Stimulated activated CD8-positive, alpha-beta memory T cell treated with anti-CD3 and anti-CD28 coated beads, Interleukin-4, amount 100 ng/mL, for 24 hours (primary cell): Measurements from ENCODE around the gene MMP25.

Source experiments
- DNase-seq: peaks from one replicate; pipeline ENCODE4 v3.0.0-alpha.2; 2020; ENCODE audit warnings: low read depth

The MMP25 gene

GRCh38 chr16:3045758-3046640 is at the start of gene MMP25:
Gene MMP25, plus strand, starts transcription at chr16:3046561. Its CDS starts 357 bp downstream, at chr16:3046918.
- no peak for DNase-seq

DNA sequence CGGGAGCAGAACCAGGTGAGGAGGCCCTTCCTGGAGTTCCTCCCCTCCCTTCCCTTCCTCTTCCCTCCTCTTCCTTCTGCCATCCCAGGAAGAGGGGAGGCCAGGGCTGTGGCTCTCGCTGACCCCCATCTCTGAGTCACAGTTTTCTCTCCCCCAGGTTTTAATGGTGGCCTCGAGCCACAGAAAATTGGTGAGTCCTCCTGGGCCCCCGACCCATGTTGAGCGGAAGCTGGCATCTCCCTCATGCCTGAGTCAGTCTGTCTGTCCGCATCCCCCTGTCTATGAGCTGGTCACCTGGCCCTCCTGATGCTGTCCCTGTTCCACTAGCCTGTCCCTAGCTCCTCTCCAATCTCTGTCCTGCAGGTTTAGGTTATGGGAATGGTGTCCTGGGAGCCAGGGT is 46.4 kb upstream of the MMP25 start:
- DNase-seq = no peak

DNA sequence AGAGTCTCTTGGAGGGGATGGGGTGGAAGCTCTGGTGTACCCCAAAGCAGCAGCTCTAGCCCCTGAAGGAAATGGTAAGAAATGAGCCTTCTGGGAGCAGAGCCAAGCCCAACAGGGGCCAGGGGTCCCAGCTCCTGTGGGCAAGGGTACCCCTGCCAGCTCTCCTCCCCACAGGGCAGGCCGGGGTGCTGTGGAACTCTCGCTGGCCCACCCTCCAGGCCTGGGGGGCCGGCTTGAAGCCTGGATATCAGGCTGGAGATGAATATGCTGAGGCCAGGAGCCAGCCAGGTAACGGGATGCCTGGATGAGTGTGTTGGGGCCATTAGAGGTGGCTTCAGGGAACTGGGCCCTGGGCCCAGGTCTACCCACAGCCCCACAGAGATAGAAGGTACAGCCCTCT is 45.8 kb upstream of the MMP25 start:
- DNase-seq = no peak

DNA sequence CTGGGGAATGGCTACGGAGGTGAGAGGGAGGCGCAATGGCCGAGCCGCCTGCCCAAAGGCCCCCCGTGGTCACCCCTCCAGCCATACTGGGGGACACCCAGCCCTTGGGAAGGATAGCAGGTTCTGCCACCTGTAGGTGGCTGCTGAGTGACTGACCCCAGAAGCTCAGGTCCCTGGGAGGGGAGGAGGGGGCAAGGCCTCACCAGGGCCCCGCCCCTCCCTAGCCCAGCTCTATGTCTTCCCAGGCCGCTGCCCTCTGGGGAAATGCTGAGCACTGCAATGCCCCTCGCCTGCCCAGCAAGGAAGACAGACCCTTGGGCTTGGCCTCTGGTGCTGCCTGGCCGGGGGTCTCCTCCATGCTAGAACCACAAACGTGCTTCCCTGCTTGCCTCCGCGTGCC is 45.0 kb upstream of the MMP25 start:
- DNase-seq = no peak

DNA sequence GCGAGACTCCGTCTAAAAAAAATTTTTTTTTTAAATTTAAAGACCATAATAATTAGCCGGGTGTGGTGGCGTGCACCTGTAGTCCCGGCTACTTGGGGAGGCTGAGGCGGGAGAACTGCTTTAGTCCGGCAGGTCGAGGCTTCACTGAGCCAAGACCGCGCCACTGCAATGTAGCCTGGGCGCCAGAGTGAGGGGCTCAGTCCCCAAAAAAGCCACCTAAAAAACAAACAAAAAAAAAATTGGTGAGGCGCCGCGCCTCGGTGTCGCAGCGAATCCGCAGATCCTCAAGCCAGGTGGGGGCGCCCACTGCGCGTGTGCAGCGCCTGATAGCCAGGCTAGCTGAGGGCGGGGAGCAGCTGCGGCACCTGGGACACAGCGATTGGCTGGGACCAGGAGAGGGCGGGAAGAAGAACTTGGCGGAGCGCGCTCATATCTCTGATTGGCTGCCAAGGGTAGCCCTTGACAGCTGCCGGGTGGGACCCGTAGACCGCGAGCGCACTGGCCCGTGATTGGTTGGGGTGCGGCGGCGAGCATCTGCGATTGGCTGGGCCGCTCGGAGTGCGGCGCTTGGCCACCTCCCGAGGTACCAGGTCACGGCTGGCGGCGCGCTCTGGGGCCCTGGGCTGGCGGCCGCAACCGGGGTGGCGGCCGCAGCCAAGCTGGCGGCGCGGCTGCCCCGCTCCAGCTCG is 42.6 kb upstream of the MMP25 start:
- peak; percentile 92 for DNase-seq

- DNase-seq = no peak
Measured at GRCh38 chr16:3004319-3004718, 42.0 kb upstream of the MMP25 start.

DNA sequence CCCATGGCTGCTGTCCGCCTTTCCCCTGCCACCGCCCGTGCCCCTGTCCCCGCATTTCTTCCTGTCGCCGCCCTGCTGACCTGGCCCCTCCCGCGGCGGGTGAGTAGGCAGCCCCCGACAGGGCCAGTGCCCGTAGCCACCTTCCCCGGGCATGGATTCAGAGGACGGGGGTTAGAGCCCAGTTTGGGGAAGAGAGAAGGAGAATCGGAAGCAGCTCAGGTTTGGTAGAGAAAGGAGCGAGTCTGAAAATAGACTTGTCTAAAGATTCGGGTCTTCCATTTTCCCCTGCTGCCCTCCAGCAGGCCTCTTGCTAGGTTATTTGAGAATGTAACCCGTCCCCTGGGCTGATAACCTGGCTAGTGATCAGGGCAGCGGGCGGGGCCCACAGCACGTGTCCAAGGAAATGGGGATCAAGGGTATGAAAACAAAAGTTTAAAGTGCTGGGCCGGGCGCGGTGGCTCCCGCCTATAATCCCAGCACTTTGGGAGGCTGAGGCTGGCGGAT is 41.5 kb upstream of the MMP25 start:
- DNase-seq = no peak

GRCh38 chr16:3007059-3007956 is 39.1 kb upstream of the MMP25 start:
- DNase-seq = no peak

GRCh38 chr16:3007957-3008689 is 38.2 kb upstream of the MMP25 start:
- DNase-seq = no peak

- no peak for DNase-seq
Measured at GRCh38 chr16:3008690-3009037, 37.7 kb upstream of the MMP25 start.

DNA sequence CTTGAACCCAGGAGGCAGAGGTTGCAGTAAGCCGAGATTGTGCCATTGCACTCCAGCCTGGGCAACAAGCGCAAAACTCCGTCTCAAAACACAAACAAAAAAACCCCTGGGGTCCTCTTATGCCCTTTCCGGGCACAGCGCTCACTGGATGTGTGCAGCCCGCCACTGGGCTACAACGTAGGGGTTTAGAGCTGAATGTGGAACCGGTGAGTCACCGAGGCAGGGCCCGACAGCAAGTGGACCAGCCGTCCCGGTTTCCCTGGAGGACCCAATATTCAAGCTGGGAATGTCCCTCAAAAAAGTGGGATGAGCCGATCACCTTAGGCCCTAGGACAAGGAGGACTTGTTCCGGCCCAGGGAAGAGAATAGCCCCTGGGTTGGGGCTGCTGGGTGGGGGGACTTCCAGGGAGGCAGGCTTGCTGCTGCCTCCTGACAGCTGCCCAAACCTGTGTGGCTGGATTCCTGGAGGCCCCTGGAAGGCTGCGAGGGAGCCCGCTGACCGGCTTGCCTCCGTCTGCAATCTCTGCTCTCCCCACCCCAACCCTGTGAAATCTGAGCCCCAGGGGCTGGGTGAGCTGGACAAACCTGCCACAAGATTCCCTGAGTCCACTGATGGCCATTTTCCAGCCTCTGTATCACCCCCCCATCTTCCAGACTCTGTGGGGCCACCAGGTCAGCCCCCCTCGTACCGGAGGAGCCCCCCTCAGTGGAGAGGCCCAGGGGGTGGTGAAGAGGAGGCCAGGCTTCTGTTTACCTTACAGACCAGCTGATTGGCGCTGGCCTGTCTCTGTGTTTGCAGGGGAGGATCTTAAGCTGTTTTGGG is 36.6 kb upstream of the MMP25 start:
- no peak for DNase-seq

- DNase-seq = no peak
Measured at GRCh38 chr16:3010510-3010909, 35.9 kb upstream of the MMP25 start.

DNA sequence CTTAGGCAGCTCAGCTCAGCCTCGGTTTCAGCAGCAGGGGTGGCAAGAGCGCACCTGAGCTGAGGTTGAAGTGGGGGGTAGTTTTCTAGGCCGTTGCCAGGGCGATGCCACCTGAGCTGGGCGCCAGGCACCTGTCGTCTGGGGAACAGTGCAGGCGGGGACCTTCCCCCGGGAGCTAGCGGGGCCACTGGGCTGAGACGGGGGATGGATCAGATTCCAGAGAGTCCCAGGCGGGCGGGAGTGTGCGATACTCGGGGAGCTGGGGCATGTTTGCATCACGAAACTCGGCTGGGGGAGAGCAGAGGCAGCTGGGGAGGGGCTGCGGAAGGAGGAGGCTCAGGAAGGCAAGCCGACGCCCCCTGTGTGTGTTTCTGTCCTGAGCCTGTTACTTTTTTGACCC is 34.1 kb upstream of the MMP25 start:
- DNase-seq = no peak

DNA sequence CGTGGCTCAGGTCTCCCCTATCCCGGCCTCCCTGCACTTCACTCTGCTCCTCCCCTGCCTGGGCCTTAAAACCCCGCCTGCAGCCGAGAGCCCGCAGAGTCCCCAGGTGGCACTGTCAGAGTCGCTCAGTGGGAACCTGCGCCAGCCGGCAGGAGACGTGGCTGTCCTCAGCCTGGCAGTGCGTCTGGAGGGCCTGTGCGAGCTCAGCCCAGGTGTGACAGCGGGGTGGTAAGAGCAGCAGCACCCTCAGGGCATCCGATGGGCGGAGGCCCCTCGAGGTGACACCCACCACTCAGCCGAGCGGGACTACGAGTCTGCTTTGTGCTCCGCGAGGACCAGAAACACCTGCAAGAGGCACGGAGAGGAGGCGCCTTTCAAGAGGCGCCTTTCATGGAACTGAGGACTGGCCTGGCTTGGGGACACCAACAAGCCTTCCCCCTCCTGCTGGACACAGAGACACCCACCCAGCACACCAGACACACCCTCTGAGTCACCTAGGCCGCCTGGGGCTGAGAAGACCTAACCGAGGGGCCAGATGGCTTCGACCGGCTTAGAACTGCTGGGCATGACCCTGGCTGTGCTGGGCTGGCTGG is 33.4 kb upstream of the MMP25 start, which contains the start of gene CLDN9:
Gene CLDN9, plus strand, starts transcription at position 96 of the 593 bp plus-strand sequence. Its CDS starts 440 bp downstream, at position 536.
- no peak for DNase-seq

GRCh38 chr16:3013491-3013951 is 32.8 kb upstream of the MMP25 start:
- no peak for DNase-seq

DNA sequence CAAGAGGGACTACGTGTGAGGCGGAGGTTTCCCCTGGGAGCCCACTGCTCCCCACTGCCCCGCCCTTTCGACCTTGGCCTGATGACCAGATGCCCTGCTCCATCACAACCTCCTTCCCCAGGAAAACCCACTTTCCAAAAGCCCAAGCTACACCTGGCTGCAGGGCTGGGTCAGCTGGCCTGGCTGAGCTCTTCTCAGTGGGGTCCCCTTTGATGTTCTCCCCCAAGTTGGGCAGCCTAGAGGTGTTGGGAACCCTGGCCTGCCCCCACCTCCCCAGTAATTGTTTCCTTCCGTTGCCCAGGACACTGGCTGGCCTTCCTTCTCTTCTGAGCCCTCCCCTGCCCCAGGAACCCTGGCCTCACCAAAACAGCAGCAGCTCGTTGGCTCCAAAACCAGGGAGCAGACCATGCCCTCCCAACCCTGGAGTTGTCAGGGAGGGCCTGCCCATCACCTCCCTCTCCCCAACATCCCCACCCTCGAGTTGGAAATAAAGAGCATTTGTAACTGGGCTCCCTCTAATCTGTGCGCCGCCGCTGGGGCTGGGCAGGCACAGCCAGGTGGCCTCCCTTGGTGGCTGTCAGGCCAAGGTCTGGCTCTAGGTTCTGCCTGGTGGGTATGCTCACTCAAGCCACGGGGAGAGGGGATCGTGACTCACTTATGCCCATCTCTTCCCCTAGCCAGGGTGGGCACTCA is 32.2 kb upstream of the MMP25 start:
- DNase-seq = no peak

DNA sequence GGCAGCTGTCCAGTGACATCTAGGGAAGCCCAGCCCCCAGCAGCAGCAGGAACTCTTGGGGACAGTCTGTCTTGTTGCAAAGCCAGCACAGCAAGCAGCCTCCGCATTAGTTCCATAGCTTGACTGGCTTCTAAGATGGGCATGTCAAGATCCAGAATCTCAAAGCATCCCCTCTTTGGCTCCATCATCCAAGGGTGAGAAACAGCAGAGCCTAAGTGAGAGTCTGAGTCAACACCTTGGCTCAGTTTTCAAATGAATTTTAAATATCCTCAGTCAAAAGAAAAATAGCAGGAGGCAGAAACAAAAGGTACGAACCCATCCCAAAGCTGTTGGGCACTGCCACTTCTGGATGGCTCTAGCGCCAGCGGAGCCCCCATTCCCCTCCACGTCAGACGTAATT is 31.4 kb upstream of the MMP25 start:
- no peak for DNase-seq

DNA sequence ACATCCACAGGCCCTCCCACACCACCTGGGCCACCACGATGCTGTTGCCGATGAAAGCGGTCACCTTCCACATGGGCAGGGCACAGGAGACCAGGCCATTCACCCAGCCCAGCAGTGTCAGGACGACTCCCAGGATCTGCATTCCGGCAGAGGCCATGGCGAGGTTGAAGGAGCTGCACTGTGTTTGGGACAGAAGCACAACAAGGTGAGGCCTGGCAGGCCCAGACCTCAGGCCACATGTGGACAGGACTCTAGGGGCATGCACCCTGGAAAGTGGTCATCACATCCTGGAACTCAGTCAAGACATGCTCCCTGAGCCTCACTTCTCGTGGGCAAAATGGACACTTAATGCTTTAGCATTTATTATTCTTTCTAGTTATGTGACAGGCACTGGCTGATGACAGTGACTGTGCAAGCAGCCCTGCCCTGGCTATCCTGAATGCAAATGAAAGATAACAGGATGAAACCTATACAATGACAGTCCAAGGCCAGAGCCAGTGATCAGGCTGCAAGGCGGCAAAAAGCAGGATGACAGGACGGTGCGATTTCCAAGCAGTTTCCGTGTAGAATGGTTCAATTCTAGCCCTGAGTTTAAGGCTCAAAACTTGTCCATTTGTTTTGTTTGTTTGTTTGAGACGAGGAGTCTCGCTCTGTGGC is 30.4 kb upstream of the MMP25 start:
- DNase-seq = no peak

DNA sequence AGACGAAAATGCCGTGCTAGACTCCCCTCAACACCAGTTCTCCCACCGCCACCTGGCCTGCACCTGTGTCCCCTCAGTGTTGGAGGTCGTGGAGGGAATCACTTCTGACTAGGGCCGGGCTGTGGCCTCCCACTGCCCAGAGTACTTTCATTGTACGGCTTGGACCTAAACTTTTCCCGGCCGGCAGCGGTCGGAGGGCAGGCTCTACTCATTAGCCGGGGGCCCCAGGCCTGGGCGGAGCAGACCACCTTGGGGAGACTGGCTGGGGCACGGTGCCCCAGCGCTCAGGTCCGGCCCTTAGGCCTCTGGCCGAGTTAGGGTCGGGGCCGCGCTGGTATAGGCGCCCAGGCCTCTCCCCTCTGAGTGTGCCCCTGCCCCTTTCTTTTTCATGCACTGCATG is 29.0 kb upstream of the MMP25 start:
- no peak for DNase-seq
